Keratinocyte (primary cell): ENCODE results near the gene ADAM15.

Experiments used
- EZH2 ChIP-seq: IDR thresholded peaks from one replicate; pipeline ENCODE4 v1.6.1; 2012; ENCODE audit warnings: inconsistent platforms, mild to moderate bottlenecking, low read length, moderate library complexity
- TF ChIP-seq, protein P1 (sequence below), 3 experiments: IDR thresholded peaks in 1 of 3; conservative IDR thresholded peaks in 1 of 3; optimal IDR thresholded peaks in 1 of 3; 2 replicates in 2 of 3; 3 replicates in 1 of 3; pipeline versions ENCODE3 to v1.5.1; 2011; ENCODE audit warnings: low read length in 3 of 3, mild to moderate bottlenecking in 3 of 3, moderate library complexity in 2 of 3, control low read depth in 1 of 3, inconsistent platforms in 1 of 3; ENCODE audit not compliant: insufficient read depth in 2 of 3; ENCODE audit errors: extremely low read depth in 1 of 3

DNA sequence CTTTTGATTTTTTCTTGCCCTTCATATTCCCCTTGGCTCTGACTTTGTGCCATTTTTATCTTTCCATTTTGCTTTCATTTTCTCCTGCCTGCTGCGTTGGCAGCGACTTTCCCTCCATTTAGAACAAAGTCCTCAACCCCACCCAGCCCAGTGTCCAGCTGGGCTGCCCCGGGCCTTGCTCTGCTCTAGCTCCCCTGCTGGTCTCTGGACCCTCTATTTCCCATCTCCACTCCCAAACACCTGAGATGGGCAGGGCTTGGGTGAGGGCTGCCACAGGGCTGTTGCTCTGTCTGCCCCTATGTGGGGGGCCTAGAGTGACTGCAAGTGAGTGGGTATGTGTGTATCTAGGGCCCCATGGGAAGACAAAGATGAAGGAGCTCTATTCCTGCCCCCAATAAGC is 7.3 kb upstream of the ADAM15 start:
- TF ChIP-seq, protein P1, sequence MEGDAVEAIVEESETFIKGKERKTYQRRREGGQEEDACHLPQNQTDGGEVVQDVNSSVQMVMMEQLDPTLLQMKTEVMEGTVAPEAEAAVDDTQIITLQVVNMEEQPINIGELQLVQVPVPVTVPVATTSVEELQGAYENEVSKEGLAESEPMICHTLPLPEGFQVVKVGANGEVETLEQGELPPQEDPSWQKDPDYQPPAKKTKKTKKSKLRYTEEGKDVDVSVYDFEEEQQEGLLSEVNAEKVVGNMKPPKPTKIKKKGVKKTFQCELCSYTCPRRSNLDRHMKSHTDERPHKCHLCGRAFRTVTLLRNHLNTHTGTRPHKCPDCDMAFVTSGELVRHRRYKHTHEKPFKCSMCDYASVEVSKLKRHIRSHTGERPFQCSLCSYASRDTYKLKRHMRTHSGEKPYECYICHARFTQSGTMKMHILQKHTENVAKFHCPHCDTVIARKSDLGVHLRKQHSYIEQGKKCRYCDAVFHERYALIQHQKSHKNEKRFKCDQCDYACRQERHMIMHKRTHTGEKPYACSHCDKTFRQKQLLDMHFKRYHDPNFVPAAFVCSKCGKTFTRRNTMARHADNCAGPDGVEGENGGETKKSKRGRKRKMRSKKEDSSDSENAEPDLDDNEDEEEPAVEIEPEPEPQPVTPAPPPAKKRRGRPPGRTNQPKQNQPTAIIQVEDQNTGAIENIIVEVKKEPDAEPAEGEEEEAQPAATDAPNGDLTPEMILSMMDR (optimal IDR thresholded peaks at IDR 0.05 in 1 of 3, IDR thresholded peaks at IDR 0.05 in 1 of 3, conservative IDR thresholded peaks at IDR 0.05 in 1 of 3; ENCODE audit: extremely low read depth in 1 of 3, insufficient read depth in 2 of 3, low read length in 3 of 3): no peak
- no peak for TF ChIP-seq EZH2
